Pons (tissue), 1 donor: Measurements from ENCODE around the gene PPP1R12B.
"Not testable (repeated sequence)": the region's sequence is repeated elsewhere in the genome, so short reads cannot be mapped to it uniquely, and the experiment has no call there.

Experiments used
- DNase-seq: peaks from one replicate; pipeline ENCODE4 v3.0.0-alpha.2; 2016; ENCODE audit warnings: low spot score

PPP1R12B gene

DNA sequence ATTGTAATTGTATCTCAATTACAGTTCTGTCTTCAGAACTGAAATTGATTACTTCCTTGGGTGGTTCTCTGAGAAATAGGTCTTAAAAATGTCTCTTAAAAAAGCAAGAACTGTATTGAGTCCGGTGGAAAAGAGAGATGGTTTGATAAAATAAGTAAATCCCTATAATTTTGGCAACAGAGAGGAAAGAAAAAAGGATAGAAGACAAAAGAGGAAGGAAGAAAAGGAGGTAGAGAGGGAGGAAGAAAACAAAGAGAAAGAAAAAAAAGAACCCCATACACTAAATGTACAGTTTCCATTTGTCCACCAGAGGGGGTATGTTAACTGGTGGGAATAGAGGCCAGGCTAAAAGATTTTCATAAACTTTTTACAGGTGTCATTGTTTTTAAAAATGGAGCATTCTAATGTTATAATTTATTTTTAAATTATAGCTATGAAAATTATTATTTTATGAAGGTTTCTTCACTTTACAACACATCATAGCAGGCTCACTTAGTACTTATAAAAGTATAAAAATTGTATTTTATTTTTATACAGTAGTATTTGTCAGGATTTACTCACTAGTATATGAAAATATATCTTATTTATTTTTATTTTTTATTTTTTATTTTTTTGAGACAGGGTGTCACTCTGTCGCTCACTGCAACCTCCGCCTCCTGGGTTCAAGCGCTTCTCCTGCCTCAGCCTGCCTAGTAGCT lies 4.7 kb upstream of the PPP1R12B start:
- peak; percentile 59 for DNase-seq

DNA sequence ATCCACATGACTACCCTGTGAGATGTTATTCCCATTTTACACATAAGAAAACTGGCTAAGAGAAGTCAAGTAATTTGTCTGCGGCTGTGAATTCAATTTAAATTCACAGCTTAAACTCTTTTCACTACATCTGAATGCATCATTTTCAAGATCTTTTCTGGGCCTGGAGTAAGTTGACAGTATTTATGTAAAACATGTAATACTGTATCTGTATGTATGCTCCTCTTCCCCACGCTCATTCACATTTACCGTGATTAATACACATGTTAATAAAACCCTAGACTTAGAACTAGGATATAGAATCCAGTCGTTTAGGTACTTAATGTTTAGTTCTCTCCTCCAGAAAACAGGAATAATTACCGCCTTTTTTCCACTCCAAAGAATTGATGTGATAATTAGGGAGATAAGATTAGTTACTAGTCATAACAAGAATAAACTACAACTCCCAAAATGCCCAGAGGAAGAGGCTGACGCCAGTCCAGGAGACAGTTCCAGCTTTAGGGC lies 442 bp upstream of the PPP1R12B start:
- no peak for DNase-seq

DNA sequence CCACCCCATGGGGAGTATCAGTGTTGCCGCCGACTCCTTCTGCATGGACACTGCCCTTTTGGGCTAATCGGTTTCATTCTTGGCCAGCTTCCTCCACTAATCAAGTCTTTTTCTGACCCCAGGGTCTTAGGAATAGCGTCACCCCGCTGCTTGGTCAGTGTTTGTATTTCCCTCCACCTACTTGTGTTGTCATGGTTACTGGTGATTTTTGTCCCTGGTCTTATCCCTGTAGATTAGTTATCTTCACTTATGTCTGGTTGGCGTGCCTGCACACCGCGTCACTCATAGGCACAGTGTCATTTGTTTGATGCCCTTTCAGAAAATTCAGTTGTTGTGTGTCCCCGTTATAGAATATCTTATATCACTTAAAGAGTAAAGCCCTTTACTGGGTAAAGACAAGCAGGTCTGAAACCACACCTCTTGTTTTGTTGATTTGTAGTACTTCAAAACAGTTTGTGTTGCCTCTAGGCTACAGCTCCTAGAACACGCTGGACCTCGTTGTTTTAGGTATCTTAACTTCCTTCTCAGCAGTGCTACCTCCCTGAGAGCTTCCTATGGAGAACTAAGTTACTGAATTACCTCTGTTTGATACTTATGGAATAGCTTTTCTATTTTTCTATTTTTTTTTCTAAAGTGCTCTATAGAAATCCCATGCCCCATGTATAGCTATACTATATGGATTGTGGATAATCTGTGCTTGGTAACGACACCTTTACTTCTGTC lies 868 bp downstream of the PPP1R12B start:
- peak; percentile 68 for DNase-seq

DNA sequence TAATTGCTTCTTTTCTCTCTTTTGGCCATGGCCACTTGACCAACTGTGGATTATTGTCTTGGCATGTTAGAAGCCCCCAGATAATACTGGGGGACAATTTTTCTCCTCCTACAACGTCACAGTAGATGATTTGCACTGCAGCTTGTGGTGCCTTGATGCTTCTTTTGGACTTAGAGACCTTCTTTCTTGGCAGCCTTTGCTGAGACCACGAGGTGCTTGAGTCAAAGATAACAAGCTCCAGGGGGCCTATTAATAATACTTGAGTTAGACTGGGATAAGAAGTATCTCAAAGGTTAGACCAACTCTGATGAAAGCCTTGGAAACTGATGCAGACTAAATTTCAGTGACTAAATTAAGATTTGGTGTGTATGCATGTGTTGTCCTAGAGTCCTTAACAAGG lies 3.2 kb downstream of the PPP1R12B start:
- DNase-seq = no peak

GRCh38 chr1:202352583-202353197 lies 4.2 kb downstream of the PPP1R12B start:
- DNase-seq = not testable (repeated sequence)

DNA sequence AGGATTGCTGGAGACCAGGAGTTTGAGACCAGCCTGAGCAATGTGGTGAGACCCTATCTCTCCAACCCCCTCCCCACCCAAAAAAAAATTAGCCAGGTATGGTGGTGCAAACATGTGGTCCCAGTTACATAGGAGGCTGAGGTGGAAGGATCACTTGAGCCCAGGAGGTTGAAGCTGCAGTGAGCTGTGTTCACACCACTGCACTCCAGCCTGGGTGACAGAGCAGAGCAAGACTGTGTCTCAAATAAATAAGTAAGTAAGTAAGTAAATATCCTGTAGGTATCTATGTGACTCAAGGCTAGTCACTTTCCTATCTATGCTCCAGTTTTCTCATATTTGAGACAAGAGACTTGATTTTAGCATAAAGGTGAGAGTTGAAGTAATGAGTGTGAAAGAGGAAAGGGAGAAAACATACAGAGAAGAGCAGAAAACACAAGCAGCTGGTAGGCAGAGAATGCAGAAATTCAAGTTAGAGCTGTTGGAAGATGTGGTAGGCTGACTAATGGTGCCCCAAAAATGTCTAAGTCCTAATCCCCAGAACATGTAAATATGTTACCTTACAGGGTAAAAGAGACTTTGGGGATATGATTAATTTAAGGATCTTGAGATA lies 7.5 kb downstream of the PPP1R12B start:
- no peak for DNase-seq

GRCh38 chr1:202357506-202357905 lies 9.0 kb downstream of the PPP1R12B start:
- DNase-seq = no peak

DNA sequence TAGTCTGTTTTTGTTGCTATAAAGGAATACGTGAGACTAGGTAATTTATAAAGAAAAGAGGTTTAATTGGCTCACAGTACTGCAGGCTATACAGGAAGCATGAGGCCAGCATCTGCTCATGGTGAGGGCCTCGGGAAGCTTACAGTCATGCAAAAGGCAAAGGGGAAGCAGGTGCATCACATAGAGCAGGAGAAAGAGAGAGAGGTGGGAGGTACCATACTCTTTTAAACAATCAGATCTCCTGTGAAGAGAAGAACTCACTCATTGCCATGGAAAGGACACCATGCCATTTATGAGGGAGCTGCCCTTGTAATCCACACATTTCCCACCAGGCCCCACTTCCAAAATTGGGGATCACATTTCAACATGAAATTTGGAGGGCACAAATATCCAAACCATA lies 12.7 kb downstream of the PPP1R12B start:
- no peak for DNase-seq

DNA sequence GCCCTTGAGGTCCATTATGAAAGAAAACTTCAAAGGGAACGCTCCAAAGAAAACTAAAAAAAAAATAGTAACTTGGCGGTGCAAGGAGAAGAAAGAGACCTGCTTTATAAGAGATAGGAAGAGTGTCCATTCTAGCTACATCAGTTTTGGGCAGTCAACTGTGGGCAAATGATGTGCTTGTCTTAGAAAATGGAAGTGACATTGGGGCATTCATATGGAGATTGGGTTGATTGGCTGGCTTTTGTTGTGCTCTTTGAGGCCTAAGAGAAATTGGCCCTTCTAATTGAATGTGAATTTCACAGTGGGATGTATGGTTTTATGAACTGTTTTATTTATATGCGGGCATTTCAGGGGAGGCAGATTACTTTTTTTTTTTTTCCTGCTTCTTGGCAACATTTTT lies 13.2 kb downstream of the PPP1R12B start:
- no peak for DNase-seq

DNA sequence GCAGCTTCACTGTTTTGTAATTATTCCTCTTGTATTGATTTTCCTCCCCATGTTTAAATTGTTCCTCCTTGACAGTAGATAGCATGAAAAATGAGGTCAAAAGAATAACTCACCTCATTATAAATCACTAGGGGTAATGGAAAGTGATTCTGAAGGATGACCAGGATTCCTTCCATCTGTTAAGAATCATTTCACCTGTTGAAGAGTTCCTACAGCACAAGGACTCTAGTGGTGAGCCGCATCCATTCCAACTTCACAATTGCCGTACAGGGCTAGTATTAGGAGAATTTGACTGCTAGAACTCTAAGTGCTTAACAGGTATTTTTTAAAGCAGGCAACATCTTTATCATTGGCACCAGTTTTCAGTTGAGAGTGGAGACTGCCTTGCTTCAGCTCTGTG lies 13.7 kb downstream of the PPP1R12B start:
- DNase-seq = no peak

DNA sequence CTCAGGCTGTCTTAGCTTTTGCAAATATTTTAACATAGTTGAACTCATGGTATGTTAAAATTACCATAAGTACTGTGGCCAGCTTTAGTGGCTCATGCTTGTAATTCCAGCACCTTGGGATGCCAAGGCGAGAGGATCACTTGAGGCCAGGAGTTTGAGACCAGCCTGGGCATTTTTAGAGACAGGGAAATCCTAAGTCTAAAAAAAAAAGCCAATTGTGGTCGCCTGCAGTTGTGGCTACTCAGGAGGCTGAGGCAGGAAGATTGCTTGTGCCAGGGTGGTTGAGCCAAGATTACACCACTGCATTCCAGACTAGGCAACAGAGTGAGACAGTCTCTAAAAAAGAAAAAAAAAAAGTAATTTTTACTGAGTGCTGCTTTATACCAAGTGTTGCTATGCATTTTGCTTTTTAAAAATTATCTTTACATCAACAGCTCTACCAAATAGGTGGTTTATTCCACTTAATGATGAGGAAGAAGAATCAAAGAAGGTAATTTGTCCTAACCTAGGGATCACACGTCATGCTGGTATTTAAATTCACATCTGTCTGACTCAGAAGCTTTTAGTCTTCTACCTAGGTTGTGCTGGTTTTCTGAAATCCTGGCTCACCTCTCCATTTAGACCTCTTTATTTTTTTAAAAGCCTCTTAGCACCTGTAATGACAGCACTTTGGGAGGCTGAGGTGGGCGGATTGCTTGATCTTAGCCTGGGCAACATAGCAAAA lies 16.8 kb downstream of the PPP1R12B start:
- DNase-seq = no peak

DNA sequence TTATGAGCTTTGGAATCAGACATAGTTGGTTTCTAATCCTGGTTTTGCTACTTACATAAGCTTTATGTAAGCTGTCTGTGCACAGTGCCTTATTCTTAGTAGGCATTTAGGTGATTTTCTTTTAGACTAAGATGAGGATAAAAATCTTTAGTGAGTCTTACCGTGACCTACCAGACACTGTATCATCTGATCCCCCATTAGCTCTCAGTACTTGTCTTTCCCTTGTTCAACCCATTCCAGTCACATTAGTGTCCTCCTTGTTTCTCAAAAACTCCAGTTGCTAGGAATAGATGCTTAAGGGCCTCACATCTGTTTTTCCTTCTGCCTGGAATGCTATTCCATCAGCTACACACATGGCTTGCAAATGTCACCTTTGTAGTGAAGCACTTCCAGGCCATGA lies 18.8 kb downstream of the PPP1R12B start:
- DNase-seq = no peak

- DNase-seq = not testable (repeated sequence)
These were observed 22.4 kb downstream of the PPP1R12B start for GRCh38 chr1:202370906-202371305.

- DNase-seq = no peak
These were observed 25.6 kb downstream of the PPP1R12B start for GRCh38 chr1:202374099-202374498.

- DNase-seq = not testable (repeated sequence)
These were observed 26.7 kb downstream of the PPP1R12B start for GRCh38 chr1:202375175-202375574.

- no peak for DNase-seq
These were observed 27.7 kb downstream of the PPP1R12B start for GRCh38 chr1:202376247-202376646.

- not testable (repeated sequence) for DNase-seq
These were observed 31.5 kb downstream of the PPP1R12B start for GRCh38 chr1:202379884-202380529.

GRCh38 chr1:202380535-202380934 lies 32.0 kb downstream of the PPP1R12B start:
- DNase-seq = not testable (repeated sequence)

DNA sequence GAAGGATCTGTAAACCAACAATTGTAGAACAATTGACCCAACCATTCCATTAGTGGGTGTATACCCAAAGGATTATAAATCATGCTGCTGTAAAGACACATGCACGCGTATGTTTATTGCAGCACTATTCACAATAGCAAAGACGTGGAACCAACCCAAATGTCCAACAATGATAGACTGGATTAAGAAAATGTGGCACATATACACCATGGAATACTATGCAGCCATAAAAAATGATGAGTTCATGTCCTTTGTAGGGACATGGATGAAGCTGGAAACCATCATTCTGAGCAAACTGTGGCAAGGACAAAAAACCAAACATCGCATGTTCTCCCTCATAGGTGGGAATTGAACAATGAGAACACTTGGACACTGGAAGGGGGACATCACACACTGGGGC lies 33.4 kb downstream of the PPP1R12B start:
- DNase-seq = not testable (repeated sequence)

DNA sequence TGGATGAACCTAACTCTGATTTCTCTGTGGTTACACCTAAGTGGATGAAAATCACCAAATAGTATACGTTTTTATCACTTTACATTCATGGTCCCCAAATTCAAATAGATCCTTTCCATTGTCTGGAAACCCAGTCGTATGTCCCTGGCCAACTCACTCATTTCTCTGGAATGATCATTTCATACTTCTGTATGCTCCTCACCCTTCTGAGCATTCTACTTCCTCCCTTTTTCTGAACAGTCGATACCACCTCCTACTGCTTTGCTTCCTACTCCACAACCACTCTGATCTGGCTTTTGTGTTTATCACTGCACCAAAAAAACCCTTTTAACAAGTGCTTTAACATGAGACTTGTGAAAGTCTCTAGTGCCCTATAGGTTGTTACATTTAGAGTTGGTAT lies 47.3 kb downstream of the PPP1R12B start:
- DNase-seq = not testable (repeated sequence)

DNA sequence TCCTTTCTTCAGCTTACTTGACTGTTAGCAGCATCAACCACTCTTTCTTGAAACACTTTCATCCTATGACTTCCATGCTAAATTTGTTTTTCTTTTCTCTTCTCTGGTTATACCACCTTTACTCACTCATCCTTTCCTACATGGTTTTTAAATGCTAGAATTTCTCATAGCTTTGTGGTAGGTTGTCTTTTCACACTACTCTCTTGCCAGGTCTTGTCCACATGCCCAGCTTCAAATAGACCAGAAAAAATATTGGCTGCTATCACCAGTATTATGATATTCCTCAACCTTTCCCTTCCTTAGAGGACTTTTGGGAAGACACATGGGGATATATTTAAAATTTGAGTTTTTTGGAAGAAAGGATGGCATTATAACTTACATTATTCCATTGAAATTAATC lies 48.8 kb downstream of the PPP1R12B start:
- DNase-seq = no peak
